PFSK-1 (cell line): ENCODE results near the gene NT5DC2.

Source experiments
- REST ChIP-seq, 2 experiments: IDR thresholded peaks; 2 replicates each; pipeline versions ENCODE4 v1.6.1 to v1.8.0; 2011 to 2012; ENCODE audit warnings: low read depth in 2 of 2, low read length in 2 of 2, control low read depth in 1 of 2, inconsistent platforms in 1 of 2, mild to moderate bottlenecking in 1 of 2, moderate library complexity in 1 of 2; ENCODE audit not compliant: insufficient read depth in 1 of 2
- TAF1 ChIP-seq: IDR thresholded peaks from 2 replicates; pipeline ENCODE4 v1.6.1; 2012; ENCODE audit warnings: low read length, control low read depth, borderline replicate concordance; ENCODE audit not compliant: insufficient read depth

- TF ChIP-seq TAF1 (peak; percentile 93), REST (IDR thresholded peaks at IDR 0.05; ENCODE audit: insufficient read depth in 1 of 2, low read depth in 2 of 2, low read length in 2 of 2) (0 out of 4 replicates have a peak, but pooled peaks of 1 of the 2 experiments have one; percentile 19)
Observed at GRCh38 chr3:52536369-52537164, 2.9 kb upstream of the NT5DC2 start, which contains the start of gene UQCC5.
